Stimulated activated effector memory CD8-positive, alpha-beta T cell treated with anti-CD3 and anti-CD28 coated beads, Interleukin-12 subunit alpha, Interleukin-12 subunit beta, amount 100 ng/mL, for 72 hours (primary cell): Measurements from ENCODE around the gene ZDHHC22.
"Not testable (repeated sequence)": the region's sequence is repeated elsewhere in the genome, so short reads cannot be mapped to it uniquely, and the experiment has no call there.

Source experiments
- ATAC-seq: fragments of 150-1000 bp; cut with Tn5 transposase; 2 replicates; pipeline ENCODE4 v1.10.0; 2021
- DNase-seq, 2 donors: peaks; one replicate each; pipeline ENCODE4 v3.0.0; 2021 to 2022; ENCODE audit warnings: low spot score in 2 of 2
- H3K27ac Mint-ChIP-seq: one replicate; pipeline ENCODE4 v1.8.0; 2022; ENCODE audit warnings: mild to moderate bottlenecking, mixed read lengths
- H3K36me3 Mint-ChIP-seq: one replicate; pipeline ENCODE4 v1.8.0; 2022; ENCODE audit warnings: mild to moderate bottlenecking, mixed read lengths
- H3K4me1 Mint-ChIP-seq: one replicate; pipeline ENCODE4 v1.8.0; 2022; ENCODE audit warnings: mixed read lengths
- H3K4me3 Mint-ChIP-seq: one replicate; pipeline ENCODE4 v1.8.0; 2022; ENCODE audit warnings: mild to moderate bottlenecking, mixed read lengths
- H3K9me3 Mint-ChIP-seq: one replicate; pipeline ENCODE4 v1.8.0; 2022; ENCODE audit warnings: mixed read lengths

The ZDHHC22 gene

GRCh38 chr14:77173911-77174617 lies 32.5 kb upstream of the ZDHHC22 start:
- H3K4me1 Mint-ChIP-seq, DNase-seq, H3K36me3 Mint-ChIP-seq, H3K27ac Mint-ChIP-seq, H3K4me3 Mint-ChIP-seq, ATAC-seq: not testable (repeated sequence)
- peaks cover 14% of the 10 kb centered on the region for H3K9me3 Mint-ChIP-seq

- DNase-seq = no peak
- Mint-ChIP-seq H3K36me3 (no peaks in the 10 kb centered on the region), H3K4me3 (no peak overlapping the region)
Observed at GRCh38 chr14:77172916-77173315, 31.3 kb upstream of the ZDHHC22 start.

DNA sequence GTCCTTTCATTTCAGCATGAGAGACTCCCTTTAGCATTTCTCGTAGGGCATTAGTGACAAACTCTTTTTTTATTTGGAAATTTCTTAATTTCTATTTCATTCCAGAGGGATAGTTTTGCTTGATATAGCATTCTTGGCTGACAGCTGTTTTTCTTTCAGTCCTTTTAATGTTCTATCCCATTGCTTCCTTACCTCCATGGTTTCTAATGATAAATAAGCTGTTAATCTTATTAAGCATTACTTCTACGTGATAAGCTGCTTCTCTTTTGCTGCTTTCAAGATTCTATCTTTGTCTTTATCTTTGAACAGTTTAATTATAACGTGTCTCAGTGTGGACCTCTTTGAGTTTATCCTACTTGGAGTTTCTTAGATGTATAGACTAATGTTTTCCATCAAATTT lies 28.5 kb upstream of the ZDHHC22 start:
- H3K27ac Mint-ChIP-seq = no peak overlapping the region
- ATAC-seq = no peak
- H3K36me3 Mint-ChIP-seq = no peaks in the 10 kb centered on the region
- no peak for DNase-seq
- H3K4me1 Mint-ChIP-seq = no peaks in the 10 kb centered on the region
- peaks cover 14% of the 10 kb centered on the region for H3K9me3 Mint-ChIP-seq
- no peak overlapping the region for H3K4me3 Mint-ChIP-seq

More at GRCh38 chr14:77172916-77173315, 31.3 kb upstream of the ZDHHC22 start:
- no peak for ATAC-seq
- Mint-ChIP-seq H3K4me1 (no peaks in the 10 kb centered on the region), H3K9me3 (peaks cover 14% of the 10 kb centered on the region), H3K27ac (no peak overlapping the region)

DNA sequence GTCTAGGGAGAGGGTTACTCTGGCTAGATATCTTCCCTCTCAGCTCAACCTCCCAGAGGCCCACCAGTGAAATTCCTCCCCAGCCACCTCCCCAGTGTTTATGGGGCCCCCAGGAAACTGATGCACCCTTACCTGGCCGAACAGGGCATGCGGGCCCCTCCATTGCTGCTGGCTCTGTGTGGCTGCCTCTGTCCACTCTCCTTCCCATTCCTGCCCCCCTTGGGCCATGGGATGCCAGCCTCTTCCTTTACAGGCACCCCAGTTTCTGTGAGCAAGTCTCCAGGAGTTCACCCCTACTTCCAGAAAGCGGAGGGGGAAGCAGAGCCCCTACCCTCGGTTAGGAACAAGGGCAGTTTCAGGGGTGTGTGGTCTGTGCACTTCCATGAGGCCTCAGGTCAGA lies 19.4 kb upstream of the ZDHHC22 start:
- Mint-ChIP-seq H3K9me3 (no peaks in the 10 kb centered on the region), H3K27ac (no peak overlapping the region), H3K4me1 (no peaks in the 10 kb centered on the region), H3K36me3 (no peaks in the 10 kb centered on the region), H3K4me3 (no peak overlapping the region)
- no peak for DNase-seq
- ATAC-seq = no peak

- no peak overlapping the region for H3K4me3 Mint-ChIP-seq
- no peaks in the 10 kb centered on the region for H3K9me3 Mint-ChIP-seq
- no peak overlapping the region for H3K27ac Mint-ChIP-seq
- DNase-seq = no peak
- no peak for ATAC-seq
- H3K4me1 Mint-ChIP-seq = no peaks in the 10 kb centered on the region
- H3K36me3 Mint-ChIP-seq = no peaks in the 10 kb centered on the region
Observed at GRCh38 chr14:77158882-77159255, 17.3 kb upstream of the ZDHHC22 start.

- H3K4me3 Mint-ChIP-seq = no peak overlapping the region
- H3K9me3 Mint-ChIP-seq = no peaks in the 10 kb centered on the region
- no peaks in the 10 kb centered on the region for H3K36me3 Mint-ChIP-seq
- no peak for DNase-seq
- peak; percentile 31 for ATAC-seq
- H3K4me1 Mint-ChIP-seq = no peaks in the 10 kb centered on the region
- no peak overlapping the region for H3K27ac Mint-ChIP-seq
Observed at GRCh38 chr14:77158175-77158881, 16.7 kb upstream of the ZDHHC22 start.

GRCh38 chr14:77157740-77158139 lies 16.1 kb upstream of the ZDHHC22 start:
- no peak for ATAC-seq
- no peaks in the 10 kb centered on the region for H3K36me3 Mint-ChIP-seq
- H3K4me3 Mint-ChIP-seq = no peak overlapping the region
- no peak overlapping the region for H3K27ac Mint-ChIP-seq
- no peak for DNase-seq
- H3K9me3 Mint-ChIP-seq = no peaks in the 10 kb centered on the region
- H3K4me1 Mint-ChIP-seq = no peaks in the 10 kb centered on the region

- H3K4me1 Mint-ChIP-seq = no peaks in the 10 kb centered on the region
- no peak for DNase-seq
- ATAC-seq = no peak
- H3K9me3 Mint-ChIP-seq = no peaks in the 10 kb centered on the region
- H3K27ac Mint-ChIP-seq = no peak overlapping the region
- no peak overlapping the region for H3K4me3 Mint-ChIP-seq
- no peaks in the 10 kb centered on the region for H3K36me3 Mint-ChIP-seq
Observed at GRCh38 chr14:77155083-77155482, 13.5 kb upstream of the ZDHHC22 start.

- ATAC-seq = no peak
- no peaks in the 10 kb centered on the region for H3K36me3 Mint-ChIP-seq
- H3K9me3 Mint-ChIP-seq = no peaks in the 10 kb centered on the region
- H3K4me1 Mint-ChIP-seq = no peaks in the 10 kb centered on the region
- H3K27ac Mint-ChIP-seq = no peak overlapping the region
- no peak for DNase-seq
- no peak overlapping the region for H3K4me3 Mint-ChIP-seq
Observed at GRCh38 chr14:77154421-77154820, 12.8 kb upstream of the ZDHHC22 start.

- H3K36me3 Mint-ChIP-seq = no peaks in the 10 kb centered on the region
- H3K27ac Mint-ChIP-seq = no peak overlapping the region
- no peaks in the 10 kb centered on the region for H3K9me3 Mint-ChIP-seq
- H3K4me1 Mint-ChIP-seq = no peaks in the 10 kb centered on the region
- DNase-seq (no peak), ATAC-seq (no peak)
- H3K4me3 Mint-ChIP-seq = no peak overlapping the region
Observed at GRCh38 chr14:77153802-77154201, 12.2 kb upstream of the ZDHHC22 start.

DNA sequence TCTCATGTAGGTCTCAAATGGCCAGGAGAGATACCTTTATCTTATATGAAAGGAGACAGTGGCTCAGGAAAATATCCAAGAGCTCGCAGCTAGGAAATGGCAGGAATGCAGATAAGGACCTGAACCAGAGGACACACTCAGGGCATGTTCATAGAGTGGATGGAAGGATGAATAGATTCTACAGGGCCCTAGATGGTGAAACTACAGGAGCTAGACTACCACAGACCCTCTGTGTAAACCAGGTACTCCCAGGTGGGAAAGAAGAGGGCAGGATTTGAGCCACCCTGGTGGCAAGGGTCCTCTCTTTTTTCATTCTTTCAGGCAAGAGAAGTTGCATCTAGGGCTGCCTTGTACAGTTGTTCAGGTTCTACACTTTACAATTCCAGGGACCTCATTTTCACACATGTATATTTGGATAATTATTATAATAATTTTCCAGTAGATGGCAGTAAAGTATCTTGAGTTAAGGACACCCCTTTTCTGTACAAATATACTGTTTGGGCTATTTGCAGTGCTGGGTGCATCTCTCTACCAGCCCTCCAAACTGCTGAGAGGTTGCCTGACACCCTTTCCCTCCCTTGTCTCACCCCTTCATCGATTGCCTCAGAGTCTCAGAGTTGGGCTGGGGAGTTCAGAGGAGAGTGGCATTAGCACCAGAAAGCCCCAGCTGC lies 10.5 kb upstream of the ZDHHC22 start:
- Mint-ChIP-seq H3K4me1 (no peaks in the 10 kb centered on the region), H3K4me3 (no peak overlapping the region), H3K36me3 (no peaks in the 10 kb centered on the region), H3K27ac (no peak overlapping the region), H3K9me3 (no peaks in the 10 kb centered on the region)
- DNase-seq = no peak
- peak; percentile 63 for ATAC-seq

- DNase-seq = no peak
- H3K27ac Mint-ChIP-seq = no peak overlapping the region
- H3K9me3 Mint-ChIP-seq = no peaks in the 10 kb centered on the region
- H3K36me3 Mint-ChIP-seq = no peaks in the 10 kb centered on the region
- H3K4me3 Mint-ChIP-seq = no peak overlapping the region
- ATAC-seq = no peak
- H3K4me1 Mint-ChIP-seq = no peaks in the 10 kb centered on the region
Observed at GRCh38 chr14:77151245-77151644, 9.7 kb upstream of the ZDHHC22 start.

- ATAC-seq = no peak
- no peak for DNase-seq
- no peaks in the 10 kb centered on the region for H3K9me3 Mint-ChIP-seq
- H3K27ac Mint-ChIP-seq = no peak overlapping the region
- no peaks in the 10 kb centered on the region for H3K36me3 Mint-ChIP-seq
- H3K4me1 Mint-ChIP-seq = no peaks in the 10 kb centered on the region
- no peak overlapping the region for H3K4me3 Mint-ChIP-seq
Observed at GRCh38 chr14:77148510-77149231, 7.1 kb upstream of the ZDHHC22 start.

DNA sequence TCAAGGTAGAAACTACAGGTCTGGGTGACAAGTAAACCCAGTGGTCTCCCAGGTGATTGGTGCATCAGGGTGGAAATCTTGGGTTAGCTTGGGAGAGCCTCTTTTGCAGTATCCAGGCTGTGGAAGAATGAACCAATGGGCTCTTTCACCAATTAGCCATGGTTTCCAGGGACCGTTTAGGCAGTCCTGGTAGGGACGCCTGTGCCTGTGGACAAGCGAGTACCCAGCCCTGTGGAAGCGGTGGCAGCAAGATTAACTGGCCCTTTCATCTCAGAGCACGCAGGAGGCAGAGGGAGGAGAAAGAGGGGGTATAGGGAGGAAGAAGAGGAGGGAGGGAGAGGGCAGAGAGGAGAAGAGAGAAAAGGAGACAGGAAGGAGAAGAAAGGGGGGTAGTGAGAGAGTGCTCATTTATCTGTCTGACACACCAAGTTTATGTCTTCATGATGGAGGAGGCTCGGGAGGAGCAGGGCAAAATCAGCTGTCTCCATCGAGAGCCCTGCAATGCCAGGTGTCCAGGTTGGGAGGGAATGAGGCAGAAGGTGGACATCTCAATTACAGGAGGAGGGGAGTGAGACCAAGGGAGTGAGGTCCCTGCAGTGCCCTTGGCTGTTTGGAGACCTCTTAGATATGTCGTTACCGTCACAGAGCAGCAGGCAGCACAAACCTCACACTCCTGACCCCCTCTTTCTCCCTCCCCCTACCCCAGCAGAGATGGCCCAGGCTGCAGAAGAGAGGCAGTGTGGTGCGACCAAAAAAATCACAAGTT lies 4.6 kb upstream of the ZDHHC22 start:
- no peak for DNase-seq
- Mint-ChIP-seq H3K27ac (no peak overlapping the region), H3K4me1 (peaks cover 5% of the 10 kb centered on the region), H3K9me3 (no peaks in the 10 kb centered on the region), H3K36me3 (no peaks in the 10 kb centered on the region), H3K4me3 (no peak overlapping the region)
- no peak for ATAC-seq
